WTC11 (cell line): ENCODE data around the gene TIAM2. TPM values are rescaled to one million over a fixed set of nuclear protein-coding genes. Genes with fewer than 3 reads are reported as not detected.
A peak's percentile ranks its signal among the peaks of the same experiment; 100 is the strongest.

ENCODE experiments used
- ATAC-seq: fragments of 200-7000 bp; cut with Tn5 transposase; 2 replicates; pipeline ENCODE4 v1.10.0; 2021; ENCODE audit warnings: mild to moderate bottlenecking, moderate library complexity
- CTCF ChIA-PET: fragments of 300-600 bp; sonication (Branson Sonifier 250); formaldehyde crosslinking; loops from one replicate; lab custom pipeline; 2021; ENCODE audit warnings: antibody characterized with exemption; lab: Charles Lee
- POLR2A ChIA-PET: fragments of 350-600 bp; sonication (Branson Sonifier 250); formaldehyde crosslinking; loops from one replicate; lab custom pipeline; 2021; ENCODE audit warnings: antibody characterized with exemption; lab: Charles Lee
- DNase-seq: peaks from one replicate; pipeline ENCODE4 v3.0.0; 2021; ENCODE audit warnings: low spot score
- H3K27ac Mint-ChIP-seq: 2 replicates; pipeline ENCODE4 v1.8.0; 2021; ENCODE audit warnings: mixed read lengths
- H3K27me3 Mint-ChIP-seq: 2 replicates; pipeline ENCODE4 v1.8.0; 2021; ENCODE audit warnings: low read depth, mild to moderate bottlenecking, moderate library complexity, mixed read lengths
- H3K36me3 Mint-ChIP-seq: 2 replicates; pipeline ENCODE4 v1.8.0; 2021; ENCODE audit warnings: mixed read lengths
- H3K4me1 Mint-ChIP-seq: 2 replicates; pipeline ENCODE4 v1.8.0; 2022; ENCODE audit warnings: mixed read lengths
- H3K4me3 Mint-ChIP-seq: 2 replicates; pipeline ENCODE4 v1.8.0; 2021; ENCODE audit warnings: mild to moderate bottlenecking, moderate library complexity, mixed read lengths
- H3K9me3 Mint-ChIP-seq: 2 replicates; pipeline ENCODE4 v1.8.0; 2021; ENCODE audit warnings: mixed read lengths
- CBFB ChIP-seq: sonication (generic); formaldehyde crosslinking; IDR thresholded peaks from 2 replicates; pipeline ENCODE4 v1.8.1; 2022; ENCODE audit warnings: mild to moderate bottlenecking, low read depth, missing genetic modification reagents
- HMGA2 ChIP-seq: fragments of 250-450 bp; sonication (Bioruptor Pico); IDR thresholded peaks from 2 replicates; pipeline ENCODE4 v1.4.0; 2021; ENCODE audit warnings: mild to moderate bottlenecking, moderate library complexity
- KAT7 ChIP-seq: sonication (generic); formaldehyde crosslinking; IDR thresholded peaks from 2 replicates; pipeline ENCODE4 v1.8.1; 2023; ENCODE audit warnings: missing genetic modification reagents, mild to moderate bottlenecking, borderline replicate concordance
- NFYB ChIP-seq: sonication (generic); formaldehyde crosslinking; conservative IDR thresholded peaks from 2 replicates; pipeline ENCODE4 v1.8.0; 2022; ENCODE audit warnings: low read depth, missing genetic modification reagents
- OVOL2 ChIP-seq: fragments of 250-450 bp; sonication (Bioruptor Pico); IDR thresholded peaks from 2 replicates; pipeline ENCODE4 v1.9.0; 2021; ENCODE audit warnings: mild to moderate bottlenecking, borderline replicate concordance
- RELA ChIP-seq: sonication (generic); formaldehyde crosslinking; IDR thresholded peaks from 2 replicates; pipeline ENCODE4 v1.8.1; 2022; ENCODE audit warnings: missing genetic modification reagents, mild to moderate bottlenecking, borderline replicate concordance
- TCF7 ChIP-seq: sonication (generic); formaldehyde crosslinking; IDR thresholded peaks from 2 replicates; pipeline ENCODE4 v1.8.0; 2022; ENCODE audit warnings: mild to moderate bottlenecking, low read depth, missing genetic modification reagents, moderate library complexity
- TEAD1 ChIP-seq: sonication (generic); formaldehyde crosslinking; IDR thresholded peaks from 2 replicates; pipeline ENCODE4 v1.8.0; 2022; ENCODE audit warnings: mild to moderate bottlenecking, missing genetic modification reagents
- ZNF416 ChIP-seq: fragments of 250-450 bp; sonication (Bioruptor Pico); IDR thresholded peaks from 2 replicates; pipeline ENCODE4 v1.9.0; 2021; ENCODE audit warnings: mild to moderate bottlenecking, inconsistent platforms
- ZNF423 ChIP-seq: fragments of 250-450 bp; sonication (Bioruptor Pico); IDR thresholded peaks from 2 replicates; pipeline ENCODE4 v2.1.2; 2022; ENCODE audit warnings: mild to moderate bottlenecking, moderate library complexity
- total RNA-seq: library from RNA; stranded (reverse); gene quantifications from 3 replicates; pipeline ENCODE4 v1.2.3, GENCODE V29; 2021
- TF ChIP-seq, protein P1 (sequence below): sonication (generic); formaldehyde crosslinking; IDR thresholded peaks from 2 replicates; pipeline ENCODE4 v1.8.1; 2023; ENCODE audit warnings: mild to moderate bottlenecking, missing genetic modification reagents, borderline replicate concordance
- TF ChIP-seq, protein P2 (sequence below): sonication (generic); formaldehyde crosslinking; IDR thresholded peaks from 2 replicates; pipeline ENCODE4 v1.8.1; 2022; ENCODE audit warnings: mild to moderate bottlenecking, missing genetic modification reagents, moderate library complexity, borderline replicate concordance
- TF ChIP-seq, protein P3 (sequence below): fragments of 250-450 bp; sonication (Bioruptor Pico); IDR thresholded peaks from 2 replicates; pipeline ENCODE4 v1.9.0; 2021; ENCODE audit warnings: moderate library complexity, mild to moderate bottlenecking, inconsistent platforms, borderline replicate concordance
- TF ChIP-seq, protein P4 (sequence below): fragments of 250-450 bp; sonication (Bioruptor Pico); IDR thresholded peaks from 2 replicates; pipeline ENCODE4 v1.8.0; 2021; ENCODE audit warnings: mild to moderate bottlenecking
- TF ChIP-seq, protein P5 (sequence below): sonication (generic); formaldehyde crosslinking; IDR thresholded peaks from 2 replicates; pipeline ENCODE4 v1.8.0; 2023; ENCODE audit warnings: missing genetic modification reagents
- TF ChIP-seq, protein P6 (sequence below): sonication (generic); formaldehyde crosslinking; IDR thresholded peaks from 2 replicates; pipeline ENCODE4 v1.8.0; 2022; ENCODE audit warnings: mild to moderate bottlenecking, missing genetic modification reagents
- TF ChIP-seq, protein P7 (sequence below): sonication (generic); formaldehyde crosslinking; IDR thresholded peaks from 2 replicates; pipeline ENCODE4 v1.8.1; 2023; ENCODE audit warnings: mild to moderate bottlenecking, missing genetic modification reagents
- TF ChIP-seq, protein P8 (sequence below): sonication (generic); formaldehyde crosslinking; IDR thresholded peaks from 2 replicates; pipeline ENCODE4 v1.8.0; 2022; ENCODE audit warnings: missing genetic modification reagents

The TIAM2 gene
- total RNA-seq, 1 experiment from 2014 or later, result 15.1 TPM

DNA sequence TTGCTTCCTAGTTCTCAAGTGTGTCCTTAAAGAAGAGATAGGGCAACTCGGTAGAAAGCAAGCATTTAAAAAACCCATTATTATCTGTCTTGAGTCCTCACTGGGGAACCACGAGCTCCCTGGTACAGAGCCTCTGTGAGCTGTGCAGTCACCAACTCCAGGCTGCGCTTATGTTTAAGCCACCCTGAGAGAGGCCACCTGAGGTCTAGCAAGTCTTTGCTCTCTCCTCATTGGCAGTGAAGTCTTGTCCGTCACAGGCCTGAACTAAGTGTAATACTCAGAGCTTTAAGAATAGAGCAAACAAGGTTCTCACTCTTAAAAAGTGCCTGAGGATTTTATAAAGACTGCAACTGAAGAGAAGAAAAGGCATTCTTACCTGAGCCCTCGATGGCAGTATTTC, 264.8 kb downstream of the TIAM2 start:
- no peak overlapping the region for H3K27ac Mint-ChIP-seq
- no peaks in the 10 kb centered on the region for H3K27me3 Mint-ChIP-seq
- DNase-seq (no peak), ATAC-seq (no peak)
- CTCF ChIA-PET, result interaction anchor here (0.5 to 3.4 kb wide), 2 partner anchors 12 to 56 kb away, joined by 3 to 14 read pairs; no protein-coding TSS in a partner anchor
- POLR2A ChIA-PET, result no interaction called here
- TF ChIP-seq, protein P1, sequence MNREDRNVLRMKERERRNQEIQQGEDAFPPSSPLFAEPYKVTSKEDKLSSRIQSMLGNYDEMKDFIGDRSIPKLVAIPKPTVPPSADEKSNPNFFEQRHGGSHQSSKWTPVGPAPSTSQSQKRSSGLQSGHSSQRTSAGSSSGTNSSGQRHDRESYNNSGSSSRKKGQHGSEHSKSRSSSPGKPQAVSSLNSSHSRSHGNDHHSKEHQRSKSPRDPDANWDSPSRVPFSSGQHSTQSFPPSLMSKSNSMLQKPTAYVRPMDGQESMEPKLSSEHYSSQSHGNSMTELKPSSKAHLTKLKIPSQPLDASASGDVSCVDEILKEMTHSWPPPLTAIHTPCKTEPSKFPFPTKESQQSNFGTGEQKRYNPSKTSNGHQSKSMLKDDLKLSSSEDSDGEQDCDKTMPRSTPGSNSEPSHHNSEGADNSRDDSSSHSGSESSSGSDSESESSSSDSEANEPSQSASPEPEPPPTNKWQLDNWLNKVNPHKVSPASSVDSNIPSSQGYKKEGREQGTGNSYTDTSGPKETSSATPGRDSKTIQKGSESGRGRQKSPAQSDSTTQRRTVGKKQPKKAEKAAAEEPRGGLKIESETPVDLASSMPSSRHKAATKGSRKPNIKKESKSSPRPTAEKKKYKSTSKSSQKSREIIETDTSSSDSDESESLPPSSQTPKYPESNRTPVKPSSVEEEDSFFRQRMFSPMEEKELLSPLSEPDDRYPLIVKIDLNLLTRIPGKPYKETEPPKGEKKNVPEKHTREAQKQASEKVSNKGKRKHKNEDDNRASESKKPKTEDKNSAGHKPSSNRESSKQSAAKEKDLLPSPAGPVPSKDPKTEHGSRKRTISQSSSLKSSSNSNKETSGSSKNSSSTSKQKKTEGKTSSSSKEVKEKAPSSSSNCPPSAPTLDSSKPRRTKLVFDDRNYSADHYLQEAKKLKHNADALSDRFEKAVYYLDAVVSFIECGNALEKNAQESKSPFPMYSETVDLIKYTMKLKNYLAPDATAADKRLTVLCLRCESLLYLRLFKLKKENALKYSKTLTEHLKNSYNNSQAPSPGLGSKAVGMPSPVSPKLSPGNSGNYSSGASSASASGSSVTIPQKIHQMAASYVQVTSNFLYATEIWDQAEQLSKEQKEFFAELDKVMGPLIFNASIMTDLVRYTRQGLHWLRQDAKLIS (CRISPR knock-in tag), result no peak
- TF ChIP-seq HMGA2 (CRISPR knock-in tag) (no peak), OVOL2 (CRISPR knock-in tag) (no peak), CBFB (CRISPR knock-in tag) (no peak), TCF7 (CRISPR knock-in tag) (no peak), ZNF416 (no peak), ZNF423 (CRISPR knock-in tag) (no peak), NFYB (CRISPR knock-in tag) (no peak)
- TF ChIP-seq, protein P2, sequence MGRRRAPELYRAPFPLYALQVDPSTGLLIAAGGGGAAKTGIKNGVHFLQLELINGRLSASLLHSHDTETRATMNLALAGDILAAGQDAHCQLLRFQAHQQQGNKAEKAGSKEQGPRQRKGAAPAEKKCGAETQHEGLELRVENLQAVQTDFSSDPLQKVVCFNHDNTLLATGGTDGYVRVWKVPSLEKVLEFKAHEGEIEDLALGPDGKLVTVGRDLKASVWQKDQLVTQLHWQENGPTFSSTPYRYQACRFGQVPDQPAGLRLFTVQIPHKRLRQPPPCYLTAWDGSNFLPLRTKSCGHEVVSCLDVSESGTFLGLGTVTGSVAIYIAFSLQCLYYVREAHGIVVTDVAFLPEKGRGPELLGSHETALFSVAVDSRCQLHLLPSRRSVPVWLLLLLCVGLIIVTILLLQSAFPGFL (CRISPR knock-in tag), result no peak
- TF ChIP-seq, protein P3, sequence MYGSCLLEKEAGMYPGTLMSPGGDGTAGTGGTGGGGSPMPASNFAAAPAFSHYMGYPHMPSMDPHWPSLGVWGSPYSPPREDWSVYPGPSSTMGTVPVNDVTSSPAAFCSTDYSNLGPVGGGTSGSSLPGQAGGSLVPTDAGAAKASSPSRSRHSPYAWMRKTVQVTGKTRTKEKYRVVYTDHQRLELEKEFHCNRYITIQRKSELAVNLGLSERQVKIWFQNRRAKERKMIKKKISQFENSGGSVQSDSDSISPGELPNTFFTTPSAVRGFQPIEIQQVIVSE (CRISPR knock-in tag), result no peak
- no peaks in the 10 kb centered on the region for H3K9me3 Mint-ChIP-seq
- H3K4me3 Mint-ChIP-seq, result no peak overlapping the region
- peaks cover 45% of the 10 kb centered on the region for H3K36me3 Mint-ChIP-seq
- peaks cover 26% of the 10 kb centered on the region for H3K4me1 Mint-ChIP-seq

DNA sequence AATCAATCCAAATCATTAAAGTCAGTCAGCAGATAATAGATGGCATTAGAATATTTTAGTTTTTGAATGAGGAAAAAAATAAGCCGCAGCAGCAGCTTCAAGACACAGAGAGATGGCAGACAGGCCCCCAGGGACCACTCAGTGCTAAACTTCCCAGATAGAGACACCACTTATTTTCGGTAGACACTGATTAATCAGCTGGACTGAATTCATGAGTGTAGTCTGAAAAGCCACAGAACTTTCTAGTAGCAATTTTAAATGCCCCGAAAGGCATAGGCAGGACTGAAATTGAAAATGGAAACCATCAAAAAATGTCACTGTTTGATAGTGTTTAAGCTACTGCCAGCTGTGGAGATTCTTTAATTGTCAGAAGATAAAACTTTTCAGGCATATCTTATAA, 265.6 kb downstream of the TIAM2 start:
- H3K4me1 Mint-ChIP-seq, result peaks cover 31% of the 10 kb centered on the region
- POLR2A ChIA-PET, result no interaction called here
- H3K27ac Mint-ChIP-seq, result peak overlapping the region; percentile 81
- no peaks in the 10 kb centered on the region for H3K9me3 Mint-ChIP-seq
- H3K4me3 Mint-ChIP-seq, result no peak overlapping the region
- no peak for ATAC-seq
- DNase-seq, result no peak
- CTCF ChIA-PET, result interaction anchor here (1.2 to 1.4 kb wide), 2 partner anchors 20 to 44 kb away, joined by 4 read pairs; no protein-coding TSS in a partner anchor
- H3K27me3 Mint-ChIP-seq, result no peaks in the 10 kb centered on the region
- peaks cover 44% of the 10 kb centered on the region for H3K36me3 Mint-ChIP-seq
- TF ChIP-seq HMGA2 (CRISPR knock-in tag) (no peak), RELA (no peak), NFYB (CRISPR knock-in tag) (no peak), KAT7 (CRISPR knock-in tag) (no peak), TEAD1 (CRISPR knock-in tag) (no peak)
- TF ChIP-seq, protein P4, sequence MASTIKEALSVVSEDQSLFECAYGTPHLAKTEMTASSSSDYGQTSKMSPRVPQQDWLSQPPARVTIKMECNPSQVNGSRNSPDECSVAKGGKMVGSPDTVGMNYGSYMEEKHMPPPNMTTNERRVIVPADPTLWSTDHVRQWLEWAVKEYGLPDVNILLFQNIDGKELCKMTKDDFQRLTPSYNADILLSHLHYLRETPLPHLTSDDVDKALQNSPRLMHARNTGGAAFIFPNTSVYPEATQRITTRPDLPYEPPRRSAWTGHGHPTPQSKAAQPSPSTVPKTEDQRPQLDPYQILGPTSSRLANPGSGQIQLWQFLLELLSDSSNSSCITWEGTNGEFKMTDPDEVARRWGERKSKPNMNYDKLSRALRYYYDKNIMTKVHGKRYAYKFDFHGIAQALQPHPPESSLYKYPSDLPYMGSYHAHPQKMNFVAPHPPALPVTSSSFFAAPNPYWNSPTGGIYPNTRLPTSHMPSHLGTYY (CRISPR knock-in tag), result no peak
- TF ChIP-seq, protein P5, sequence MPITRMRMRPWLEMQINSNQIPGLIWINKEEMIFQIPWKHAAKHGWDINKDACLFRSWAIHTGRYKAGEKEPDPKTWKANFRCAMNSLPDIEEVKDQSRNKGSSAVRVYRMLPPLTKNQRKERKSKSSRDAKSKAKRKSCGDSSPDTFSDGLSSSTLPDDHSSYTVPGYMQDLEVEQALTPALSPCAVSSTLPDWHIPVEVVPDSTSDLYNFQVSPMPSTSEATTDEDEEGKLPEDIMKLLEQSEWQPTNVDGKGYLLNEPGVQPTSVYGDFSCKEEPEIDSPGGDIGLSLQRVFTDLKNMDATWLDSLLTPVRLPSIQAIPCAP (CRISPR knock-in tag), result no peak
- TF ChIP-seq, protein P6, sequence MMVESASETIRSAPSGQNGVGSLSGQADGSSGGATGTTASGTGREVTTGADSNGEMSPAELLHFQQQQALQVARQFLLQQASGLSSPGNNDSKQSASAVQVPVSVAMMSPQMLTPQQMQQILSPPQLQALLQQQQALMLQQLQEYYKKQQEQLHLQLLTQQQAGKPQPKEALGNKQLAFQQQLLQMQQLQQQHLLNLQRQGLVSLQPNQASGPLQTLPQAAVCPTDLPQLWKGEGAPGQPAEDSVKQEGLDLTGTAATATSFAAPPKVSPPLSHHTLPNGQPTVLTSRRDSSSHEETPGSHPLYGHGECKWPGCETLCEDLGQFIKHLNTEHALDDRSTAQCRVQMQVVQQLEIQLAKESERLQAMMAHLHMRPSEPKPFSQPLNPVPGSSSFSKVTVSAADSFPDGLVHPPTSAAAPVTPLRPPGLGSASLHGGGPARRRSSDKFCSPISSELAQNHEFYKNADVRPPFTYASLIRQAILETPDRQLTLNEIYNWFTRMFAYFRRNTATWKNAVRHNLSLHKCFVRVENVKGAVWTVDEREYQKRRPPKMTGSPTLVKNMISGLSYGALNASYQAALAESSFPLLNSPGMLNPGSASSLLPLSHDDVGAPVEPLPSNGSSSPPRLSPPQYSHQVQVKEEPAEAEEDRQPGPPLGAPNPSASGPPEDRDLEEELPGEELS (CRISPR knock-in tag), result no peak
- TF ChIP-seq, protein P7, sequence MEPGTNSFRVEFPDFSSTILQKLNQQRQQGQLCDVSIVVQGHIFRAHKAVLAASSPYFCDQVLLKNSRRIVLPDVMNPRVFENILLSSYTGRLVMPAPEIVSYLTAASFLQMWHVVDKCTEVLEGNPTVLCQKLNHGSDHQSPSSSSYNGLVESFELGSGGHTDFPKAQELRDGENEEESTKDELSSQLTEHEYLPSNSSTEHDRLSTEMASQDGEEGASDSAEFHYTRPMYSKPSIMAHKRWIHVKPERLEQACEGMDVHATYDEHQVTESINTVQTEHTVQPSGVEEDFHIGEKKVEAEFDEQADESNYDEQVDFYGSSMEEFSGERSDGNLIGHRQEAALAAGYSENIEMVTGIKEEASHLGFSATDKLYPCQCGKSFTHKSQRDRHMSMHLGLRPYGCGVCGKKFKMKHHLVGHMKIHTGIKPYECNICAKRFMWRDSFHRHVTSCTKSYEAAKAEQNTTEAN (CRISPR knock-in tag), result no peak
- TF ChIP-seq, protein P8, sequence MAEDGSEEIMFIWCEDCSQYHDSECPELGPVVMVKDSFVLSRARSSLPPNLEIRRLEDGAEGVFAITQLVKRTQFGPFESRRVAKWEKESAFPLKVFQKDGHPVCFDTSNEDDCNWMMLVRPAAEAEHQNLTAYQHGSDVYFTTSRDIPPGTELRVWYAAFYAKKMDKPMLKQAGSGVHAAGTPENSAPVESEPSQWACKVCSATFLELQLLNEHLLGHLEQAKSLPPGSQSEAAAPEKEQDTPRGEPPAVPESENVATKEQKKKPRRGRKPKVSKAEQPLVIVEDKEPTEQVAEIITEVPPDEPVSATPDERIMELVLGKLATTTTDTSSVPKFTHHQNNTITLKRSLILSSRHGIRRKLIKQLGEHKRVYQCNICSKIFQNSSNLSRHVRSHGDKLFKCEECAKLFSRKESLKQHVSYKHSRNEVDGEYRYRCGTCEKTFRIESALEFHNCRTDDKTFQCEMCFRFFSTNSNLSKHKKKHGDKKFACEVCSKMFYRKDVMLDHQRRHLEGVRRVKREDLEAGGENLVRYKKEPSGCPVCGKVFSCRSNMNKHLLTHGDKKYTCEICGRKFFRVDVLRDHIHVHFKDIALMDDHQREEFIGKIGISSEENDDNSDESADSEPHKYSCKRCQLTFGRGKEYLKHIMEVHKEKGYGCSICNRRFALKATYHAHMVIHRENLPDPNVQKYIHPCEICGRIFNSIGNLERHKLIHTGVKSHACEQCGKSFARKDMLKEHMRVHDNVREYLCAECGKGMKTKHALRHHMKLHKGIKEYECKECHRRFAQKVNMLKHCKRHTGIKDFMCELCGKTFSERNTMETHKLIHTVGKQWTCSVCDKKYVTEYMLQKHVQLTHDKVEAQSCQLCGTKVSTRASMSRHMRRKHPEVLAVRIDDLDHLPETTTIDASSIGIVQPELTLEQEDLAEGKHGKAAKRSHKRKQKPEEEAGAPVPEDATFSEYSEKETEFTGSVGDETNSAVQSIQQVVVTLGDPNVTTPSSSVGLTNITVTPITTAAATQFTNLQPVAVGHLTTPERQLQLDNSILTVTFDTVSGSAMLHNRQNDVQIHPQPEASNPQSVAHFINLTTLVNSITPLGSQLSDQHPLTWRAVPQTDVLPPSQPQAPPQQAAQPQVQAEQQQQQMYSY (CRISPR knock-in tag), result no peak
